DND-41 (cell line): ENCODE results near the gene FOXP1.

Experiments used
- CTCF ChIP-seq: IDR thresholded peaks from 2 replicates; pipeline ENCODE4 v1.5.1; 2012; ENCODE audit warnings: borderline replicate concordance, low read length, moderate library complexity, mild to moderate bottlenecking; ENCODE audit not compliant: poor library complexity, severe bottlenecking; ENCODE audit errors: extremely low read depth
- EZH2 ChIP-seq: IDR thresholded peaks from 3 replicates; pipeline ENCODE4 v1.6.1; 2012; ENCODE audit warnings: borderline replicate concordance, low read depth, mild to moderate bottlenecking, moderate library complexity, low read length, inconsistent platforms; ENCODE audit not compliant: severe bottlenecking

GRCh38 chr3:71050166-71050537, 533.4 kb downstream of the FOXP1 start:
- no peak for TF ChIP-seq CTCF
- no peak for TF ChIP-seq EZH2
